Measurements from ENCODE around the gene PRND.

Gene PRND

GRCh38 chr20:4709261-4710105, 12.2 kb upstream of the PRND start:
- Histone ChIP-seq H3K4me1 (ENCODE audit: low read length) (no peaks in the 10 kb centered on the region), H4K20me1 (ENCODE audit: insufficient read depth, low read length) (no peaks in the 10 kb centered on the region), H3K9me3 (ENCODE audit: insufficient read depth, low read length) (no peaks in the 10 kb centered on the region)

GRCh38 chr20:4710106-4710475, 11.6 kb upstream of the PRND start:
- H3K9me3 ChIP-seq (ENCODE audit: insufficient read depth, low read length), result no peaks in the 10 kb centered on the region
- H3K4me1 ChIP-seq (ENCODE audit: low read length), result no peaks in the 10 kb centered on the region
- no peak overlapping the region for H3K9ac ChIP-seq (ENCODE audit: low read length)
- H3K27me3 ChIP-seq (ENCODE audit: low read depth, low read length), result peaks cover 16% of the 10 kb centered on the region
- no peak overlapping the region for H3K27ac ChIP-seq (ENCODE audit: low read length)
- no peaks in the 10 kb centered on the region for H3K79me2 ChIP-seq (ENCODE audit: low read length)
- H3K4me3 ChIP-seq (ENCODE audit: low read length), result no peak overlapping the region
- H4K20me1 ChIP-seq (ENCODE audit: insufficient read depth, low read length), result no peaks in the 10 kb centered on the region
- no peak overlapping the region for H3K4me2 ChIP-seq (ENCODE audit: low read length)
- TF ChIP-seq, protein P1, sequence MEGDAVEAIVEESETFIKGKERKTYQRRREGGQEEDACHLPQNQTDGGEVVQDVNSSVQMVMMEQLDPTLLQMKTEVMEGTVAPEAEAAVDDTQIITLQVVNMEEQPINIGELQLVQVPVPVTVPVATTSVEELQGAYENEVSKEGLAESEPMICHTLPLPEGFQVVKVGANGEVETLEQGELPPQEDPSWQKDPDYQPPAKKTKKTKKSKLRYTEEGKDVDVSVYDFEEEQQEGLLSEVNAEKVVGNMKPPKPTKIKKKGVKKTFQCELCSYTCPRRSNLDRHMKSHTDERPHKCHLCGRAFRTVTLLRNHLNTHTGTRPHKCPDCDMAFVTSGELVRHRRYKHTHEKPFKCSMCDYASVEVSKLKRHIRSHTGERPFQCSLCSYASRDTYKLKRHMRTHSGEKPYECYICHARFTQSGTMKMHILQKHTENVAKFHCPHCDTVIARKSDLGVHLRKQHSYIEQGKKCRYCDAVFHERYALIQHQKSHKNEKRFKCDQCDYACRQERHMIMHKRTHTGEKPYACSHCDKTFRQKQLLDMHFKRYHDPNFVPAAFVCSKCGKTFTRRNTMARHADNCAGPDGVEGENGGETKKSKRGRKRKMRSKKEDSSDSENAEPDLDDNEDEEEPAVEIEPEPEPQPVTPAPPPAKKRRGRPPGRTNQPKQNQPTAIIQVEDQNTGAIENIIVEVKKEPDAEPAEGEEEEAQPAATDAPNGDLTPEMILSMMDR (IDR thresholded peaks at IDR 0.05; ENCODE audit: low read depth, low read length), result no peak
- no peak for TF ChIP-seq EZH2phosphoT487 (IDR thresholded peaks at IDR 0.05; ENCODE audit: low read depth)
- H2AFZ ChIP-seq (ENCODE audit: low read depth, low read length), result no peak overlapping the region
- H3K36me3 ChIP-seq (replicated peaks; ENCODE audit: low read depth, low read length), result no peaks in the 10 kb centered on the region

More at GRCh38 chr20:4709261-4710105, 12.2 kb upstream of the PRND start:
- no peak overlapping the region for H3K4me3 ChIP-seq (ENCODE audit: low read length)
- H3K27me3 ChIP-seq (ENCODE audit: low read depth, low read length), result peaks cover 17% of the 10 kb centered on the region
- no peak overlapping the region for H2AFZ ChIP-seq (ENCODE audit: low read depth, low read length)
- H3K27ac ChIP-seq (ENCODE audit: low read length), result no peak overlapping the region
- H3K36me3 ChIP-seq (replicated peaks; ENCODE audit: low read depth, low read length), result no peaks in the 10 kb centered on the region
- no peak overlapping the region for H3K9ac ChIP-seq (ENCODE audit: low read length)
- no peak overlapping the region for H3K4me2 ChIP-seq (ENCODE audit: low read length)
- H3K79me2 ChIP-seq (ENCODE audit: low read length), result no peaks in the 10 kb centered on the region
- TF ChIP-seq, protein P1 (IDR thresholded peaks at IDR 0.05; ENCODE audit: low read depth, low read length), result no peak
- TF ChIP-seq EZH2phosphoT487 (IDR thresholded peaks at IDR 0.05; ENCODE audit: low read depth), result no peak

DNA sequence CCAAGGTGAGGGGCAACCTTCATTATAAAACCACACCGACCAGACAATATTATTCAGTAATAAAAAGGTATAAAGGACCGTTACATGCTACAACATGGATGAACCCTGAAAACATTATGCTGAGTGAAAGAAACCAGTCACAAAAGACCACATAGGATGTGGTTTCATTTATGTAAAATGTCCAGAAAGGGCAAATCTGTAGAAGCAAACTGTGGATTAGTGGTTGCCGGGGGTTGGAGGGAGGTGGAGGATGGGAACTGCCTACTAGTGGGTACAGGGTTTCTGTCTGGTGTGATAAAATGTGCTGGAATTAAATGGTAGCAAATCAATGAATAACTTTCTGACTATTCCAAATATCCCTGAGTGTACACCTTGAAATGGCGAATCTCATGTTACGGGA, 10.2 kb upstream of the PRND start:
- Histone ChIP-seq H4K20me1 (ENCODE audit: insufficient read depth, low read length) (no peaks in the 10 kb centered on the region), H2AFZ (ENCODE audit: low read depth, low read length) (no peak overlapping the region), H3K9me3 (ENCODE audit: insufficient read depth, low read length) (no peaks in the 10 kb centered on the region), H3K9ac (ENCODE audit: low read length) (no peak overlapping the region), H3K27me3 (ENCODE audit: low read depth, low read length) (peaks cover 30% of the 10 kb centered on the region), H3K79me2 (ENCODE audit: low read length) (no peaks in the 10 kb centered on the region), H3K36me3 (replicated peaks; ENCODE audit: low read depth, low read length) (no peaks in the 10 kb centered on the region), H3K4me1 (ENCODE audit: low read length) (no peaks in the 10 kb centered on the region), H3K4me3 (ENCODE audit: low read length) (no peak overlapping the region), H3K4me2 (ENCODE audit: low read length) (no peak overlapping the region), H3K27ac (ENCODE audit: low read length) (no peak overlapping the region)
- TF ChIP-seq EZH2phosphoT487 (IDR thresholded peaks at IDR 0.05; ENCODE audit: low read depth), result no peak
- TF ChIP-seq, protein P1 (IDR thresholded peaks at IDR 0.05; ENCODE audit: low read depth, low read length), result no peak

DNA sequence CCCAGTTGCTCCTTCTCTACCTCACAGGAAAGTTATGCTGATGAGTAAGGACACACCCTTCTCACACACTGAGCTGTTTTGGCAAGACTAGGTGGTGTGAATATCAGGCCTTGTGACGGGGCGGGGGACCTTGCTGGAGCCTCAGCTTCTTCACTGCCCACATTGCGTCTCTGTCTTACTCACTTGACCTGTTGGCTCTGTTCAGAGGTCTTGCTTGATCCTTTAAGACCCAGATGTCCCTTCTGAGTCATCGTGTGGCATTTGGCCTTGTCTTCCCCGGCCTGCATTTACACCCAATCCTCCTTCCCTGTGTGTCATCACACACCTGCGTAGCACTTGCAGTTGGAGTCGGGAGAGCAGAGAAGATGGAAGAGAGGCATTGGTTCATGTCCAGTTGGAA, 8.3 kb upstream of the PRND start:
- no peaks in the 10 kb centered on the region for H3K79me2 ChIP-seq (ENCODE audit: low read length)
- H3K4me1 ChIP-seq (ENCODE audit: low read length), result no peaks in the 10 kb centered on the region
- TF ChIP-seq, protein P1 (IDR thresholded peaks at IDR 0.05; ENCODE audit: low read depth, low read length), result no peak
- TF ChIP-seq EZH2phosphoT487 (IDR thresholded peaks at IDR 0.05; ENCODE audit: low read depth), result no peak
- no peak overlapping the region for H3K4me2 ChIP-seq (ENCODE audit: low read length)
- no peak overlapping the region for H3K27ac ChIP-seq (ENCODE audit: low read length)
- no peak overlapping the region for H2AFZ ChIP-seq (ENCODE audit: low read depth, low read length)
- no peaks in the 10 kb centered on the region for H3K9me3 ChIP-seq (ENCODE audit: insufficient read depth, low read length)
- H3K4me3 ChIP-seq (ENCODE audit: low read length), result no peak overlapping the region
- H4K20me1 ChIP-seq (ENCODE audit: insufficient read depth, low read length), result no peaks in the 10 kb centered on the region
- H3K27me3 ChIP-seq (ENCODE audit: low read depth, low read length), result peaks cover 48% of the 10 kb centered on the region
- no peaks in the 10 kb centered on the region for H3K36me3 ChIP-seq (replicated peaks; ENCODE audit: low read depth, low read length)
- H3K9ac ChIP-seq (ENCODE audit: low read length), result no peak overlapping the region
